K562 (cell line): Measurements from ENCODE around the gene TFPI. TPM values are rescaled to one million over a fixed set of nuclear protein-coding genes. Genes with fewer than 3 reads are reported as not detected.

Experiments
- CHD1 ChIP-seq: fragments of 200-600 bp; sonication (generic); IDR thresholded peaks from one replicate; pipeline ENCODE4 v1.6.1; 2012; ENCODE audit warnings: mild to moderate bottlenecking, moderate library complexity, low read length, inconsistent platforms
- CHD4 ChIP-seq: fragments of 200-600 bp; sonication (generic); IDR thresholded peaks from 3 replicates; pipeline ENCODE4 v1.6.1; 2012; ENCODE audit warnings: low read depth, mild to moderate bottlenecking, mixed read lengths, low read length, inconsistent platforms; ENCODE audit not compliant: insufficient read depth, insufficient replicate concordance, poor library complexity, severe bottlenecking
- KAT7 ChIP-seq: sonication (generic); formaldehyde crosslinking; IDR thresholded peaks from 2 replicates; pipeline ENCODE4 v1.8.0; 2022; ENCODE audit warnings: missing genetic modification reagents, mild to moderate bottlenecking, borderline replicate concordance
- KLF13 ChIP-seq: fragments of 450-650 bp; IDR thresholded peaks from 2 replicates; pipeline ENCODE4 v1.6.1; 2016; ENCODE audit warnings: missing genetic modification characterization, low read depth, mild to moderate bottlenecking, missing compliant biosample characterization, moderate library complexity, borderline replicate concordance
- LEF1 ChIP-seq: fragments of 450-650 bp; IDR thresholded peaks from 2 replicates; pipeline ENCODE4 v1.6.1; 2016; ENCODE audit warnings: mild to moderate bottlenecking
- NCOA4 ChIP-seq: fragments of 450-650 bp; IDR thresholded peaks from 2 replicates; pipeline ENCODE4 v1.6.1; 2018; ENCODE audit warnings: mild to moderate bottlenecking; ENCODE audit not compliant: partially characterized antibody
- NFATC3 ChIP-seq: fragments of 450-650 bp; IDR thresholded peaks from 2 replicates; pipeline ENCODE4 v1.6.1; 2017; ENCODE audit warnings: mild to moderate bottlenecking
- SIN3B ChIP-seq: fragments of 450-650 bp; IDR thresholded peaks from 2 replicates; pipeline ENCODE4 v1.6.1; 2017; ENCODE audit warnings: low read depth, mild to moderate bottlenecking, moderate library complexity
- SMAD2 ChIP-seq: fragments of 150-350 bp; IDR thresholded peaks from 2 replicates; pipeline ENCODE4 v1.6.1; 2014; ENCODE audit warnings: low read depth, mild to moderate bottlenecking, low read length
- TSC22D4 ChIP-seq: fragments of 450-650 bp; IDR thresholded peaks from 2 replicates; pipeline ENCODE4 v1.6.1; 2016; ENCODE audit warnings: missing genetic modification characterization, missing biosample characterization, control low read depth
- ZC3H8 ChIP-seq: fragments of 450-650 bp; IDR thresholded peaks from 2 replicates; pipeline ENCODE4 v1.6.1; 2017
- ZNF347 ChIP-seq: fragments of 450-650 bp; formaldehyde crosslinking; IDR thresholded peaks from 2 replicates; pipeline ENCODE4 v1.4.0; 2020; ENCODE audit warnings: low read depth, mild to moderate bottlenecking, moderate library complexity
- ZNF77 ChIP-seq: fragments of 250-450 bp; sonication (Bioruptor Pico); IDR thresholded peaks from 2 replicates; pipeline ENCODE4 v1.5.0; 2020
- polyA plus RNA-seq, 8 experiments: library from polyadenylated mRNA; depleted of rRNA in 4 of 8; stranded (reverse) in 5 of 8; unstranded in 3 of 8; fragments of >200 nt; fragmentation: Nextera tagmentation in 2 of 8; fragmentation: Illumina TruSeq in 1 of 8; extraction: Ambion mirVana in 2 of 8; extraction: Trizol in 1 of 8; gene quantifications; 2 replicates each; pipeline versions ENCODE4 v1.2.1 to v1.2.3, GENCODE V29; 2011 to 2014; ENCODE audit warnings: inconsistent platforms in 1 of 8, missing spikeins in 1 of 8
- total RNA-seq, 7 experiments: library from RNA; depleted of rRNA in 6 of 7; stranded (reverse); fragments of >200 nt in 6 of 7; fragmentation: Illumina TruSeq in 2 of 7; extraction: Trizol in 2 of 7; gene quantifications; 2 replicates each; pipeline versions ENCODE4 v1.2.1 to v1.2.3, GENCODE V29; 2011 to 2021; ENCODE audit warnings: low replicate concordance in 1 of 7

TFPI gene
- total and polyA plus RNA-seq, 9 of the 15 experiments (the other 6 are each of a cell fraction or from before 2014, with no cell fraction given), result 53.5 to 219 (median 100) TPM

DNA sequence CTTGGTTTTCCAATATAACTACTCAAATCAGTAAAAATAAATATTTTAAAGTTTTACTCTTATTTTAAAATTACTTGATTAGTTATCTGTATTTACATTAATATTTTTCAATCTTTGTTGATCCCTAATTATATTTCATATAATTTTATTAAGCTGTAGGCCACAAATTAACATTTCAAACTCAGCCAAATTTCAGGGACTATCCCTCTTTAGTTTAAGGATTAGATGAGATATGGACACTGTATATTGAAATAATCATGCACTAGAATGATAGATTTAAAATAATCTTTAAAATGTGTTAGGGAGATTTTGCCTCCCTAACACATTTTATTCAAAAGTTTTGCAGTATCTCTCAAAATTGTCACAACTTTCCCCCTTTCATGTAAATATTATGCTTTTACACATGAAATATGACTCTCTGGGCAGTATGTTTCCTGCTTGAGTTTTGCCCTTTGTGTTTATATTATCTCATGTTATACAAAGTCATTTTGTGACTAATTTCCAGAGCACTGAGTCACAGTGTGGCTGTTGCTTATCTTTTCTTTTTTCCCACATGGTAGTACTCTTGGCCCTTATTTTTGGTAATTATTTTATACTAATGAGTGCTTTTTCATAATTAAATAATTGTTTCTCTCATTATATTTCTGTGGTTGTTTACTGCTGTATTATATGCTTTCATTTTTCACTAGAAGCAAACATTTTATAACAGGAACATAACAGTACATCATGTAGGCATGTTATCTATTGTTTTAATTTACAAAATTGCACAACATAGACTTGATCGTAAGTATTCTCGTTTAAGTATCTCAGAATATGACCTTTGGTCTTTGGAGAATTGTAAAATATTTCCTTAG is 1.2 kb downstream of the TFPI start (continued):
- TF ChIP-seq NCOA4 (no peak), ZNF77 (CRISPR knock-in tag) (no peak), TSC22D4 (tag) (no peak), SIN3B (no peak), CHD4 (no peak), CHD1 (peak; percentile 26), NFATC3 (no peak), ZNF347 (CRISPR knock-in tag) (no peak), SMAD2 (no peak), LEF1 (0 out of 2 replicates have a peak, but pooled peaks have one; percentile 35), KLF13 (tag) (no peak), ZC3H8 (no peak), KAT7 (no peak)
- TF ChIP-seq, all 486 proteins: peak for 80
